Measurements from ENCODE around the gene CPLANE2.
"Not testable (repeated sequence)": the region's sequence is repeated elsewhere in the genome, so short reads cannot be mapped to it uniquely, and the experiment has no call there.

Gene CPLANE2

GRCh38 chr1:16207318-16208269 lies 29.4 kb downstream of the CPLANE2 start:
- no peak for DNase-seq

GRCh38 chr1:16206547-16207317 lies 30.3 kb downstream of the CPLANE2 start:
- peak; percentile 96 for DNase-seq

GRCh38 chr1:16205891-16206546 lies 31.0 kb downstream of the CPLANE2 start:
- no peak for DNase-seq

GRCh38 chr1:16205334-16205671 lies 31.7 kb downstream of the CPLANE2 start:
- no peak for DNase-seq

GRCh38 chr1:16204634-16205333 lies 32.2 kb downstream of the CPLANE2 start:
- DNase-seq: no peak

- no peak for DNase-seq
Observed at GRCh38 chr1:16204216-16204615, 32.8 kb downstream of the CPLANE2 start.

- no peak for DNase-seq
Observed at GRCh38 chr1:16203550-16203949, 33.4 kb downstream of the CPLANE2 start.

GRCh38 chr1:16202281-16203210 lies 34.4 kb downstream of the CPLANE2 start:
- DNase-seq: no peak

GRCh38 chr1:16199700-16200099 lies 37.3 kb downstream of the CPLANE2 start:
- DNase-seq: no peak

GRCh38 chr1:16199157-16199501 lies 37.9 kb downstream of the CPLANE2 start:
- DNase-seq: no peak

- DNase-seq: no peak
Observed at GRCh38 chr1:16198444-16199156, 38.4 kb downstream of the CPLANE2 start.

- no peak for DNase-seq
Observed at GRCh38 chr1:16196874-16197273, 40.1 kb downstream of the CPLANE2 start.

- DNase-seq: not testable (repeated sequence)
Observed at GRCh38 chr1:16196139-16196538, 40.8 kb downstream of the CPLANE2 start.

GRCh38 chr1:16195518-16195905 lies 41.5 kb downstream of the CPLANE2 start:
- DNase-seq: no peak

GRCh38 chr1:16191916-16192546 lies 45.0 kb downstream of the CPLANE2 start:
- no peak for DNase-seq

GRCh38 chr1:16191309-16191708 lies 45.7 kb downstream of the CPLANE2 start:
- no peak for DNase-seq

GRCh38 chr1:16189921-16190621 lies 46.9 kb downstream of the CPLANE2 start:
- DNase-seq: no peak

GRCh38 chr1:16189003-16189402 lies 48.0 kb downstream of the CPLANE2 start:
- DNase-seq: no peak

GRCh38 chr1:16187748-16188401 lies 49.1 kb downstream of the CPLANE2 start:
- DNase-seq: peak; percentile 91

Data from activated effector memory CD4-positive, alpha-beta T cell treated with anti-CD3 and anti-CD28 coated beads, Interleukin-2, amount 50 U/mL, for 16 hours (primary cell).